ENCODE results near the gene KATNB1.

Gene KATNB1

GRCh38 chr16:57798267-57798810 is 62.8 kb downstream of the KATNB1 start:
- no peak for TF ChIP-seq TAF1 (IDR thresholded peaks at IDR 0.05; ENCODE audit: borderline replicate concordance, insufficient read depth, low read length)
- no peak for TF ChIP-seq POLR2AphosphoS5 (IDR thresholded peaks at IDR 0.05; ENCODE audit: low read depth, low read length)
- TF ChIP-seq FOXP2 (optimal IDR thresholded peaks at IDR 0.05; ENCODE audit: borderline replicate concordance, extremely low read depth, extremely low read length, insufficient read depth): no peak
- no peak for TF ChIP-seq SIN3A (IDR thresholded peaks at IDR 0.05; ENCODE audit: borderline replicate concordance, insufficient read depth, low read length)
- no peak for TF ChIP-seq REST (IDR thresholded peaks at IDR 0.05; ENCODE audit: insufficient read depth in 1 of 2, low read depth in 2 of 2, low read length in 2 of 2)

- no peak for TF ChIP-seq REST (IDR thresholded peaks at IDR 0.05; ENCODE audit: insufficient read depth in 1 of 2, low read depth in 2 of 2, low read length in 2 of 2)
- no peak for TF ChIP-seq TAF1 (IDR thresholded peaks at IDR 0.05; ENCODE audit: borderline replicate concordance, insufficient read depth, low read length)
- TF ChIP-seq FOXP2 (optimal IDR thresholded peaks at IDR 0.05; ENCODE audit: borderline replicate concordance, extremely low read depth, extremely low read length, insufficient read depth): no peak
- no peak for TF ChIP-seq POLR2AphosphoS5 (IDR thresholded peaks at IDR 0.05; ENCODE audit: low read depth, low read length)
- no peak for TF ChIP-seq SIN3A (IDR thresholded peaks at IDR 0.05; ENCODE audit: borderline replicate concordance, insufficient read depth, low read length)
These were observed 63.5 kb downstream of the KATNB1 start for GRCh38 chr16:57798953-57799599.

- no peak for TF ChIP-seq FOXP2 (optimal IDR thresholded peaks at IDR 0.05; ENCODE audit: borderline replicate concordance, extremely low read depth, extremely low read length, insufficient read depth)
These were observed 64.1 kb downstream of the KATNB1 start for GRCh38 chr16:57799600-57800199.

GRCh38 chr16:57800200-57801097 is 64.9 kb downstream of the KATNB1 start:
- TF ChIP-seq TAF1 (IDR thresholded peaks at IDR 0.05; ENCODE audit: borderline replicate concordance, insufficient read depth, low read length) (no peak), SIN3A (IDR thresholded peaks at IDR 0.05; ENCODE audit: borderline replicate concordance, insufficient read depth, low read length) (no peak), FOXP2 (optimal IDR thresholded peaks at IDR 0.05; ENCODE audit: borderline replicate concordance, extremely low read depth, extremely low read length, insufficient read depth) (no peak), REST (IDR thresholded peaks at IDR 0.05; ENCODE audit: insufficient read depth in 1 of 2, low read depth in 2 of 2, low read length in 2 of 2) (no peak), POLR2AphosphoS5 (IDR thresholded peaks at IDR 0.05; ENCODE audit: low read depth, low read length) (no peak)

- no peak for TF ChIP-seq REST (IDR thresholded peaks at IDR 0.05; ENCODE audit: insufficient read depth in 1 of 2, low read depth in 2 of 2, low read length in 2 of 2)
- no peak for TF ChIP-seq POLR2AphosphoS5 (IDR thresholded peaks at IDR 0.05; ENCODE audit: low read depth, low read length)
- no peak for TF ChIP-seq TAF1 (IDR thresholded peaks at IDR 0.05; ENCODE audit: borderline replicate concordance, insufficient read depth, low read length)
- no peak for TF ChIP-seq SIN3A (IDR thresholded peaks at IDR 0.05; ENCODE audit: borderline replicate concordance, insufficient read depth, low read length)
- no peak for TF ChIP-seq FOXP2 (optimal IDR thresholded peaks at IDR 0.05; ENCODE audit: borderline replicate concordance, extremely low read depth, extremely low read length, insufficient read depth)
These were observed 65.7 kb downstream of the KATNB1 start for GRCh38 chr16:57801098-57801808.

Measured in PFSK-1 (cell line).